HG03095 (cell line): Measurements from ENCODE around the gene ADCY2.

ENCODE experiments used
- ATAC-seq: cut with Tn5 transposase; IDR thresholded peaks from one replicate; pipeline ENCODE4 v1.9.1; 2021; ENCODE audit warnings: moderate library complexity; ENCODE audit not compliant: unreplicated experiment

ADCY2 gene

DNA sequence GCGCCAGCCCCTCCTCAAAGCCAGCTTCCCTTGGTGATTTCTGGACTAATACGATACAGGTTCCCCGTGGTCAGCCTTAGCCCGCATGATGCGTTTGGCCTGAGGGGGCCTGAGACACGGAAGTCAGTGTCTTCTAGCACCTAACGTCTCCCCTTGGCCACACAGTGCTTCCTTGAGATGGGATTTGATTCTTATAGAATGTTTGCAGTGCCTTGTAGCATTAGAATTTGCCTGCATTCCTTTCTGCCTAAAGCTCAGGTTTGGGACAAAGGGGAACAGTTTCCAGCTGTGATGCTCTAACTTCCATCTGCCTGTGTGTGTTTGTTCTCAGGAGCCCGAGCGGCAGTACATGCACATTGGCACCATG lies 420.6 kb downstream of the ADCY2 start:
- ATAC-seq = no peak

GRCh38 chr5:7822449-7822848 lies 426.5 kb downstream of the ADCY2 start:
- no peak for ATAC-seq

DNA sequence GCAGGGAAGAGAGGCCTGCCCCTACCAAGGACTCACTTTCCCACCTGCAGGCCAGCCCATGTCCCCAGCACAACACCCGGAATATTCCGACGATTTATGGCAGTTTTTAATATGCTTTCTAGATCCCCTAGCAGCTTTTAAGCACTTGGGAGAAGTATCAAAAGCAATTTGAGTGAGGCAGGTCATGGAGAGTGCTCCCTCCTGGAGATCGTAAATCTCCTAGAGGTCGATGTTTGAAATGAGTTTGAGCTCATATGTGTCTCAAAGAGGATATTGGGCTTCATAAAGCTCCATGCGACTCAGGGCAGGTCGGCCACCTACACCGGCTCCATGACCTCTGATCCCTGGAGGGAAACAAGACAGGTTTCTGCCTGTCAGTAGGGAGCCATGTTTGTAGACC lies 427.7 kb downstream of the ADCY2 start:
- no peak for ATAC-seq

DNA sequence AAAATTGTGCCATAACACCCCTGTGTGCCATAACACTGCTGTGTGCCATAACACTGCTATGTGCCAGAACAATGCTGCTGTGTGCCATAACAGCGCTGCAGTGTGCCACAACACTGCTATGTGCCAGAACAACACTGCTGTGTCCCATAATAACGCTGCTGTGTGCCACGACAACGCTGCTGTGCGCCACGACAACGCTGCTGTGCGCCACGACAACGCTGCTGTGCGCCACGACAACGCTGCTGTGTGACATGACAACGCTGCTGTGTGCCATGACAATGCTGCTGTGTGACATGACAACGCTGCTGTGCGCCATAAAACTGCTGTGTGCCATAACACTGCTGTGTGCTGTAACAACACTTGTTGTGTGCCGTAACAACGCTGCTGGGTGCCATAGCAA lies 429.1 kb downstream of the ADCY2 start:
- ATAC-seq = no peak

DNA sequence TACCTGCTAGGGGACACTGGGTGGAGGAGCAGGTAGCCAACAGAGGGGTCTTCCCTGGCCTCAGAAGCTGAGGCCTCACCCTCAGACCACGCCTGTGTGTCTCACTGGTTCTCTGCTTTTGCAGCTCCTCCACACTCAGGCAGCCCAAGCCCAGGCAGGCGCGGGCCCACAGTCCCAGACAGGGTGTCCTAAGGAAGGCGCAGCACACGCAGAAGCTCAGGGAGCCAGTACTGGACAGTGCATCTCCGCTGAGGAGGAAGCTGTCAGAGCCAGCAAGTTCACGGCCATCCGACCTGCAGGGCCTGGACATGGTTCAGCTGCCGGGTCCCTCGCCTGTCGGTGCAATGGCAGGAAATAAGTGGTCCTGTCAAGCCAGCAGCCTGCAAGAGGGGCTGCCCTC lies 429.7 kb downstream of the ADCY2 start:
- no peak for ATAC-seq

GRCh38 chr5:7827610-7828009 lies 431.7 kb downstream of the ADCY2 start:
- ATAC-seq = no peak

DNA sequence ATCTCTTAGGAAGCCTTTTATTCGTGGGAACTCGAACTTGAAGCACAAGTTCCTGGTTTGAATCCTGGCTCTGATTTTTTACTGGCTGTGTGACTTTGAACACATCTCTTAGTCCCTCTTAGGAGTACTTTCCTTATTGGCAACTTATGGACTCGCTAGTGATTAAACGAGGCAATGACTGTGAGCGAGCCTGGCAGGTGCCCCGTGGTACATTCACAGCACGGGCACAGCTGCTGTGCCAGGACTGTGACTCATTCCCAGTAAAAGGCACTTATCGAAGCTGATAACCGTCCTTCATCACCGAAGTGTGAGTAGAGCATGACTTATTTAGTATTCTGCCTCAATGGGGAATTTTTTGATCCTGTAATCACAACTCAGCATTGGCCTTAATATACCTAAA lies 432.3 kb downstream of the ADCY2 start:
- ATAC-seq = no peak

- no peak for ATAC-seq
Measured at GRCh38 chr5:7834982-7835381, 439.0 kb downstream of the ADCY2 start.

DNA sequence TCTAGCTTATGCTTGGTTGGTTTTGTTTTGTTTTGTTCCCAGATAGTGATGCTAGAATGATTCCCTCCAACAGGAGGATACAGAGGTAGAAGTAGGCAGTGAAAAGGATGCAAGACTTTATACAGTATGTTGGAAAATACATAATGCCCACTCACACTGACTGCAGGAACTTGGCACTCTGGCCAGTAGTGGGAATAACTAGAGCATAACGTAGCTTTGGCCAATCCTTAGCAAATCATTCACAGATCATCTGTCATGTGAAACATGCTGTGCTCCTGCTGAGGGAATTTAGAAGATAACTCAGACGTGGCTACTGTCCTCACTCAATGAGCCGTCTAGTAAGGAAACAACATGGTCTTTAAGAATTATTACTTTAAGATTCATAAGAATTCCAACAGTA lies 441.5 kb downstream of the ADCY2 start:
- no peak for ATAC-seq

DNA sequence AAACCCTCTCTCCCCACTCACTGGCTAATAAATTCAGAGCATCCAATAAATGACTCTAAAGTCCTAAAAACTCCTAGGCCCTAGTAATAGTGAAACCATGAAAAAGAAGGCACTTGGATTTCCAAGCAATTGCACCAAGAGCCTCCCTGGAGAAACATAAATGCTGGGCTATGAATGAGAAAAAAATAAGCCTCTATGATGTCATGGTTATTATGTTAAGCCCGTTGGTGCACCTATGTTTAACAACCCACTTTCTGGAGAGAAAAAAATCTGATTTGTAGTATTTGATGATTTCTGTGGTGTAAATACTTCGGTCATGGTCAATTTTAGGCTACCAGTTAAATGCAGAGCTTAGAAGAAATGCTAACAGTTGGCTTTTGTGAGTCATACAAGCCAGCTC lies 446.6 kb downstream of the ADCY2 start:
- no peak for ATAC-seq

DNA sequence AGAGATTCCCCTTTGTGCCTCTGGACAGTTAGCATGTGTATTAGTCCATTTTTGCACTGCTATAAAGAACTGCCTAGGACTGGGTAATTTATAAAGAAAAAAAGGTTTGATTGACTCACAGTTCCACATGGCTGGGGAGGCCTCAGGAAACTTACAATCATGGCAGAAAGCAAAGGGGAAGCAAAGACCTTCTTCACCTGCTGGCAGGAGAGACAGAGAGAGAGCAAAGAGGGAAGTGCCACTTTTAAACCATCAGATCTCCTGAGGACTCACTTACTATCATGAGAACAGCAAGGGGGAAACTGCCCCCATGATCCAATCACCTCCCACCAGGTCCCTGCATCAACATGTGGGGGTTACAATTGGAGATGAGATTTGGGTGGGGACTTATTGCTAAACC lies 449.0 kb downstream of the ADCY2 start:
- no peak for ATAC-seq

GRCh38 chr5:7845557-7845956 lies 449.6 kb downstream of the ADCY2 start:
- no peak for ATAC-seq

- no peak for ATAC-seq
Measured at GRCh38 chr5:7846327-7846726, 450.4 kb downstream of the ADCY2 start.

- ATAC-seq = no peak
Measured at GRCh38 chr5:7848296-7848695, 452.4 kb downstream of the ADCY2 start.

GRCh38 chr5:7849681-7850394 lies 453.9 kb downstream of the ADCY2 start:
- ATAC-seq = no peak

DNA sequence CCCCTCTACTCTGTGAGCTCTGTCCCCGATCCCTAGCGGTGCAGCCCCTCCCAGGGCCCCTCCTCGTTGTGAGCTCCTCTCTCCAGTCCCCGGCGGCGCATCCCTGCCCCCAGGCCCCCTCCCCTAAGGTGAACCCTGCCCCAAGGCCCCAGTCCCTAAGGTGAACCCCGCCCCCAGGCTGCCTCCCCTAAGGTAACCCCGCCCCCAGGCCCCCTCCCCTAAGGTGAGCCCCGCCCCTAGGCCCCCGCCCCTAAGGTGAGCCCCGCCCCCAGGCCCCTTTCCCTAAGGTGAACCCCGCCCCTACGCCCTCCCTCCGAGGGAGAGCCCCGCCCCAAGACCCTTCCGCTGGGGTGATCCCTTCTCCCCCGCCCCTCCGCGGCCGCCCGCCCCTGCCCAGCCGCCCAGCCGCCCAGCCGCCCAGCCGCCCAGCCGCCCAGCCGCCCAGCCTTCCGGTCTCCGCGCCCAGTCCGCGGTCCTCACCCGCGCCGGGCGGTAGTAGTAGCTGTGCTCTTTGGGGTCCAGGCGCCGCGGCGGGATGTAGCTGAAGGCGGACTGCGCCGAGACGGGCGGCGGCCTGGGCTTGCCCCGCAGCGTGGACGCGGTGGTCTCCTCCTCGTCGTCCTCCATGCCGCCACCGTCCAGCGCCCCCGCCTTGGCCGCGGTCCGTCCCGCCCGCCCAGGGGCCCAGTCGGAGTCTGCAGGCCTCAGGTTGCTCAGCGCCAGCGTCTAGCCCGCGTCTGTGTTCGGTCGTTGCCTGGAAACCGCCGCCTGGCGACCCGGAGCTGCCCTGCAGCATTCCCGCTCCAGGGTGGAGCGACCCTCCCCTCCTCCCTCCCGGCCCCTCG lies 454.7 kb downstream of the ADCY2 start, which contains the start of gene CFAP90:
Gene CFAP90, minus strand, starts transcription at position 739 of the 845 bp plus-strand sequence. Its CDS starts 112 bp downstream, at position 627.
- ATAC-seq = no peak

- ATAC-seq = no peak
Measured at GRCh38 chr5:7851240-7851592, 455.3 kb downstream of the ADCY2 start.

- no peak for ATAC-seq
Measured at GRCh38 chr5:7851617-7852289, 455.8 kb downstream of the ADCY2 start.

GRCh38 chr5:7852542-7852941 lies 456.6 kb downstream of the ADCY2 start:
- ATAC-seq = no peak

DNA sequence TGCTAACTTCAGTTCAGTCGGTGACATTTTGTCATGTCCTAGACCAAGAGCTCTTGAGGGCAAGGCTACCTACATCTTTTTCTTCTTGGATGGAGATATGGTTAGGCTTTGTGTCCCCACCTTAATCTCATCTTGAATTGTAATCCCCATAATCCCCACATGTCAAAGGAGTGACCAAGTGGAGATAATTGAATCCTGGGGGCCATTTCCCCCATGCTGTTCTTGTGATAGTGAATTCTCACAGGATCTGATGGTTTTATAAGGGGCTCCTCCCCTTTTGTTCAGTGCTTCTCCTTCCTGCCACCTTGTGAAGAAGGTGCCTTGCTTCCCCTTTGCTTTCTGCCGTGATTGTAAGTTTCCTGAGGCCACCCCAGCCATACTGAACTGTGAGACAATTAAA lies 457.1 kb downstream of the ADCY2 start:
- ATAC-seq = no peak

DNA sequence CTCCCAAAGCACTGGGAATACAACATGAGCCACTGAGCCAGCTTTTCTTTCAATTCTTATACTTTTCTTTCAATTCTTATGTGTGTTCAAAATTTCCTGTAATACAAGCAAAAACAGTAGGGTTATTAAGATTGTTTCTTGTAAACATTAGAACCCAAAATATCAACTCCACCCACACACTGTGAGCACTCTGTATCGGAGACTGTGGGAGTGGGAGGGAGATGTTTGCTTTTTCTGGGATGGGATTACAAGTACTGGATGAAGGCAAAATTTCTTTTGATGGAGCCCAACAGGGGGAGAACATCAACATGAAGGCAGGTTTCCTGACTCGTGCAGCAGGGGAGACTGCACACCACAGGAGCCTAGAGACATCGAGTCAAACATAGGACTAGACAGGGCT lies 459.7 kb downstream of the ADCY2 start:
- no peak for ATAC-seq

DNA sequence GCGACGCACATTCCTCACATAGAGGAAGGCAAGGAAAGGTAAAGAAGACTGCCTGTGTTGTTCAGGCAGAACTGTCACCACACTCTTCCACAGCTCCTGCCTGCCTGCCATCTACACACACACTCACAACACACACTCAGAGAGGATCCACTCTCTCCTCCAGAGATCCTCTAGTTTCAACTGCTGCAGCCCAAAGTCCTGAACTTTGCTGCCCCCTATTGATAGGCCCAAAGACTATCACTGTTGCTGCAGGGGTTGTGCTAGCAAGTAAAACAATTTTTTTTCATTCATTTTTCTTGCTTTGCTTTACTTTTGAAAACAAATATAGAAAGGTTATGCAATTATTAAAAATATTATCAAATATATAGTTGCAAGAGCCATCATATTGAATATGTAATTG lies 460.9 kb downstream of the ADCY2 start:
- no peak for ATAC-seq
